Ishikawa (cell line): ENCODE measurements around the gene P3R3URF.
A peak's percentile ranks its signal among the peaks of the same experiment; 100 is the strongest.

Source experiments
- CREB1 ChIP-seq: IDR thresholded peaks from 2 replicates; pipeline ENCODE4 v1.6.1; 2012; ENCODE audit warnings: low read depth
- EP300 ChIP-seq: IDR thresholded peaks from 2 replicates; pipeline ENCODE4 v1.6.1; 2012; ENCODE audit warnings: borderline replicate concordance
- NFIC ChIP-seq: IDR thresholded peaks from 2 replicates; pipeline ENCODE4 v1.6.1; 2012
- RAD21 ChIP-seq: IDR thresholded peaks from 2 replicates; pipeline ENCODE4 v1.6.1; 2012; ENCODE audit warnings: low read depth
- REST ChIP-seq: IDR thresholded peaks from 2 replicates; pipeline ENCODE4 v1.6.1; 2012; ENCODE audit warnings: low read depth, mild to moderate bottlenecking
- TAF1 ChIP-seq: IDR thresholded peaks from 2 replicates; pipeline ENCODE4 v1.6.1; 2012; ENCODE audit warnings: low read depth, mild to moderate bottlenecking
- TEAD4 ChIP-seq: IDR thresholded peaks from 2 replicates; pipeline ENCODE4 v1.6.1; 2012
- USF1 ChIP-seq: IDR thresholded peaks from 2 replicates; pipeline ENCODE4 v1.6.1; 2012
- YY1 ChIP-seq: IDR thresholded peaks from 2 replicates; pipeline ENCODE4 v1.6.1; 2012; ENCODE audit warnings: low read depth
- ZBTB7A ChIP-seq: IDR thresholded peaks from 2 replicates; pipeline ENCODE4 v1.6.1; 2012; ENCODE audit warnings: low read depth

- TF ChIP-seq CREB1 (no peak), EP300 (no peak; the same call in 1 of the 2 replicates), RAD21 (peak; percentile 7; the same call in 1 of the 2 replicates), TEAD4 (peak; percentile 40; the same call in 1 of the 2 replicates), REST (no peak), TAF1 (no peak), USF1 (peak; percentile 68), YY1 (peak; percentile 33; the same call in 1 of the 2 replicates), ZBTB7A (no peak), NFIC (no peak)
Observed at GRCh38 chr1:46175243-46175642, 1.0 kb downstream of the P3R3URF start.
